ENCODE measurements around the gene PITPNC1. TPM values are rescaled to one million over a fixed set of nuclear protein-coding genes. Genes with fewer than 3 reads are reported as not detected.

PITPNC1 gene
- total RNA-seq, 6 donors from 2014 or later = 8.5 to 23.3 (median 13.7) TPM

DNA sequence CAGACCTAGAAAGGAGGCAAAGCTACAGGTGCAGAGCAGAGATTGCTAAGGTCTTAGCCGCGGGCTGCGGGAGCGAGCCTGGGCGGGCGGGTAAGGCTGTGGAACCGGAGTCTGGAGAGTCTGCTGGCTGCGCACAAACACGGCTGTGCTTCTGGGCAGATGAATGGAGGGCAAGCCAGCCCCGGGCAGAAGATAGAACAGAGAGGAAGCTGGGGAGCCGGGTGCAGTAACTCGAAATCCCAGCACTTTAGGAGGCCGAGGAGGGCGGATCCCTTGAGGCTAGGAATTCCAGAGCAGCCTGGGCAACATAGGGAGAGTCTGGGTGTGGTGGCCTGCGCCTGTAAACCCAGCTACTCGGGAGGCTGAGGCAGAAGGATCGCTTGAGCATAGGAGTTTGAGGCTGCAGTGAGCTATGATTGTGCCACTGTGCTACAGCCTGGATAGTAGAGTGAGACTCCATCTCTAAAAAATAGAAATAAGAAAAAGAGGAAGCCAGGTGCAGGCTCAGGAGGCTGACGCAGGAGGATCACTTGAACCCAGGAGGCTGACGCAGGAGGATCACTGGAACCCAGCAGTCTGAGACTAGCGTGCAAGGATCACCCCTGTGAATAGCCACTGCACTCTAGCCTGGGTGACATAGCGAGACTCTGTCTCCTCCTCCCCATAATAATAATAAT is 56.3 kb downstream of the PITPNC1 start:
- TF ChIP-seq EP300 (IDR thresholded peaks at IDR 0.05) (no peak), POLR2AphosphoS5 (IDR thresholded peaks at IDR 0.05) (no peak), POLR2A (IDR thresholded peaks at IDR 0.05) (no peak)
- TF ChIP-seq, protein P1, sequence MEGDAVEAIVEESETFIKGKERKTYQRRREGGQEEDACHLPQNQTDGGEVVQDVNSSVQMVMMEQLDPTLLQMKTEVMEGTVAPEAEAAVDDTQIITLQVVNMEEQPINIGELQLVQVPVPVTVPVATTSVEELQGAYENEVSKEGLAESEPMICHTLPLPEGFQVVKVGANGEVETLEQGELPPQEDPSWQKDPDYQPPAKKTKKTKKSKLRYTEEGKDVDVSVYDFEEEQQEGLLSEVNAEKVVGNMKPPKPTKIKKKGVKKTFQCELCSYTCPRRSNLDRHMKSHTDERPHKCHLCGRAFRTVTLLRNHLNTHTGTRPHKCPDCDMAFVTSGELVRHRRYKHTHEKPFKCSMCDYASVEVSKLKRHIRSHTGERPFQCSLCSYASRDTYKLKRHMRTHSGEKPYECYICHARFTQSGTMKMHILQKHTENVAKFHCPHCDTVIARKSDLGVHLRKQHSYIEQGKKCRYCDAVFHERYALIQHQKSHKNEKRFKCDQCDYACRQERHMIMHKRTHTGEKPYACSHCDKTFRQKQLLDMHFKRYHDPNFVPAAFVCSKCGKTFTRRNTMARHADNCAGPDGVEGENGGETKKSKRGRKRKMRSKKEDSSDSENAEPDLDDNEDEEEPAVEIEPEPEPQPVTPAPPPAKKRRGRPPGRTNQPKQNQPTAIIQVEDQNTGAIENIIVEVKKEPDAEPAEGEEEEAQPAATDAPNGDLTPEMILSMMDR (IDR thresholded peaks at IDR 0.05) = no peak
- no peaks in the 10 kb centered on the region for H3K27me3 ChIP-seq
- no peaks in the 10 kb centered on the region for H3K36me3 ChIP-seq
- WGBS, 2 donors = 79 to 90% methylated on average over 21 of the region's 21 CpGs
- H3K9me3 ChIP-seq = no peaks in the 10 kb centered on the region
- peak overlapping the region; percentile 63 to 83 (median 68) for H3K27ac ChIP-seq
- no peak for ATAC-seq (ENCODE audit: low FRiP score in 2 of 2)
- H3K4me3 ChIP-seq = no peak overlapping the region
- H3K4me1 ChIP-seq = peaks cover 34 to 61% (median 43%) of the 10 kb centered on the region in 4 donors
- DNase-seq = peak in 1 of 2 donors; percentile 58

DNA sequence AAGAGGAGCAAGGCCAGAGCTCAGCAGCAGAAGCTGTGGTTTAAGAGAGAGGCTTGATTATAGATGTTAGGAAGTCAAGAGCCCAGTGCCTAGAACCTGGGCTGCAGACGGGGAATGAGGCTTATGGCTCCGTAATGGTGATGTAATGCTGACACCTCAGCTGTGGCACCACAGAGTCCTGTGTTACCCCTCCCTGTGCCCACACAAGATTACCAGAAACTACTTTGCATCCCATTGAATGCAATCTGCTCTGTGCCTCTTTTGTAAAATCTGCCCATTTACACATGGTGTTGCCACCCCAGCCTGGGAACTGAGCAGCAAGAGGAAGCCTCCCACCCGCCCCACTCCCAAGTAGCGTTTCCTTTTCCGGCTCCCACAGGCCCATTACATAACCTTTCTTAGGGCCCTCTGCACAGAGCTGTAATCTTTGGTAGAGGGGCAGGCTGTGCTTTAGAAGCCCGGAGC is 57.0 kb downstream of the PITPNC1 start:
- peak in 1 of 2 donors; percentile 69 for DNase-seq
- Histone ChIP-seq H3K27ac (peak overlapping the region; percentile 63 to 83 (median 68)), H3K36me3 (no peaks in the 10 kb centered on the region), H3K4me1 (peaks cover 34 to 61% (median 43%) of the 10 kb centered on the region in 4 donors), H3K9me3 (no peaks in the 10 kb centered on the region), H3K4me3 (no peak overlapping the region), H3K27me3 (no peaks in the 10 kb centered on the region)
- TF ChIP-seq POLR2AphosphoS5 (IDR thresholded peaks at IDR 0.05) (peak; percentile 12 to 46), POLR2A (IDR thresholded peaks at IDR 0.05) (peak in 1 of 4 donors; percentile 33)
- TF ChIP-seq, protein P1 (IDR thresholded peaks at IDR 0.05) = no peak
- peak; percentile 77 to 81 for ATAC-seq (ENCODE audit: low FRiP score in 2 of 2)
- 23 to 49% methylated on average over 5 to 6 of the region's 6 CpGs for WGBS, 2 donors

DNA sequence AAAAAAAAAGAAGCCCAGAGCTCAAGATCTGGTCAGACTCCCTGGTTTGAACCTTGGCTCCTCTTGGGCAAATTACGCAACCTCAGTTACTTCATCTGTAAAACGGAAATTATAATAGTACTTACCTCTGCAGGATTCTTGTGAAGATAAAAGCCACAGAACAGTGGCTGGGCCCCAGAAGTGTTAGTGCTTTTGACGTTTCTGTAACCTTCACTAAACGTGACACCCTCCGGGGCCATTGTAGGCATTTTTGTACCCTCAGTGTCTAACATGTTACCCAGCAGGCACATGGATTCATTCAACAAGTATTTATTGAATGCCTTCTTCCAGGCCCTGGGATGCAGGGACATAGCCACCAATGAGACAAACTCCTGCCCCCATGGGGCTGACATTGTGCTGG is 58.0 kb downstream of the PITPNC1 start:
- TF ChIP-seq POLR2A (IDR thresholded peaks at IDR 0.05) (no peak), POLR2AphosphoS5 (IDR thresholded peaks at IDR 0.05) (no peak)
- 31 to 59% methylated on average over 5 of the region's 5 CpGs for WGBS, 2 donors
- Histone ChIP-seq H3K9me3 (no peaks in the 10 kb centered on the region), H3K4me3 (no peak overlapping the region), H3K27ac (peak overlapping the region; percentile 63 to 83 (median 70)), H3K36me3 (no peaks in the 10 kb centered on the region), H3K27me3 (no peaks in the 10 kb centered on the region), H3K4me1 (peaks cover 37 to 65% (median 47%) of the 10 kb centered on the region in 4 donors)
- ATAC-seq (ENCODE audit: low FRiP score in 2 of 2) (peak in 1 of 2 donors; percentile 59), DNase-seq (peak in 1 of 2 donors; percentile 35)

DNA sequence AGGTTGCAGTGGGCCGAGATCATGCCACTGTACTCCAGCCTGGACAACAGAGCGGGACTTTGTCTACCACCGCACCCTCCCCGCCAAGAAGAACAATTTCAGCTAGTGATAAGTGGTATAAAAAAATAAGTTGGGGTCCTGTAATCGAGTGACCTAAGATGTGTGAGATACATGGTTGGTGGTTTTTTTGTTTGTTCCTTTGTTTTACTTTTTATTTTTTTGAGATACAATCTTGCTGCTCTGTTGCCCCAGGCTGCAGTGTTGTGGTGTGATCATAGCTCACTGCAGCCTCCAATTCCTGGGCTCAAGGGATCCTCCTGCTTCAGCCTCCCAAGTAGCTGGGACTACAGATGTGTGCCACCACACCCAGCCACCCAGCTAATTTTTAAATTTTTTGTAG is 58.7 kb downstream of the PITPNC1 start:
- TF ChIP-seq EP300 (IDR thresholded peaks at IDR 0.05) (no peak), POLR2AphosphoS5 (IDR thresholded peaks at IDR 0.05) (no peak), POLR2A (IDR thresholded peaks at IDR 0.05) (no peak)
- TF ChIP-seq, protein P1 (IDR thresholded peaks at IDR 0.05) = no peak
- no peaks in the 10 kb centered on the region for H3K27me3 ChIP-seq
- DNase-seq (no peak), ATAC-seq (ENCODE audit: low FRiP score in 2 of 2) (no peak)
- H3K4me3 ChIP-seq = no peak overlapping the region
- H3K9me3 ChIP-seq = no peaks in the 10 kb centered on the region
- WGBS, 2 donors = 93% methylated on average over 5 of the region's 5 CpGs
- peak overlapping the region; percentile 63 to 72 (median 70) for H3K27ac ChIP-seq
- no peaks in the 10 kb centered on the region for H3K36me3 ChIP-seq
- H3K4me1 ChIP-seq = peaks cover 44 to 69% (median 54%) of the 10 kb centered on the region in 4 donors

DNA sequence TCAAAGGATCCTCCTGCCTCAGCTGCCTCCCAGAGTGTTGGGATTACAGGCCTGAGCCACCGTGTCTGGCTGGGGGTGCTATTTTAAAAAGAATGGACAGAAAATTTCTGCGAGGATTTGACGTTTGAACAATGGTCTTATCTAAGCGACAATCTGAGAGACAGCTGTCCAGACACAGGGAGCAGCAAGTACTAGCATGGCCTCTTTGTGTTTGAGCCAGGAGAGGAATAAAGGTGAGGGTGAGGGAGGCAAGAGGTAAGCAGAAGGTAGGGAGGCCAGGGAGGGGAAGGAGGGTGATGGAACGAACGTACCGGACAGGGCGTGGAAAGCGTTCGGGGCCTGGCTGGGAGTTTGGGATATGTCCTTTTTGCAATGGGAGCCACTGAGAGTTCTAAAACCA is 59.2 kb downstream of the PITPNC1 start:
- DNase-seq = no peak
- WGBS, 2 donors = 68 to 69% methylated on average over 10 of the region's 10 CpGs
- TF ChIP-seq EP300 (IDR thresholded peaks at IDR 0.05) = no peak
- TF ChIP-seq, protein P1 (IDR thresholded peaks at IDR 0.05) = no peak
- no peak for TF ChIP-seq POLR2AphosphoS5 (IDR thresholded peaks at IDR 0.05)
- no peak for ATAC-seq (ENCODE audit: low FRiP score in 2 of 2)
- Histone ChIP-seq H3K9me3 (no peaks in the 10 kb centered on the region), H3K36me3 (no peaks in the 10 kb centered on the region), H3K4me1 (peaks cover 44 to 68% (median 53%) of the 10 kb centered on the region in 4 donors), H3K27me3 (no peaks in the 10 kb centered on the region), H3K4me3 (no peak overlapping the region), H3K27ac (peak overlapping the region; percentile 63 to 72 (median 70))

Data from upper lobe of left lung (tissue), 6 donors.